Islet precursor cell (in vitro differentiated cells): ENCODE data around the gene MATCAP1.

ENCODE experiments used
- DNase-seq: peaks from one replicate; pipeline ENCODE4 v3.0.0-alpha.2; 2018

Gene MATCAP1

DNA sequence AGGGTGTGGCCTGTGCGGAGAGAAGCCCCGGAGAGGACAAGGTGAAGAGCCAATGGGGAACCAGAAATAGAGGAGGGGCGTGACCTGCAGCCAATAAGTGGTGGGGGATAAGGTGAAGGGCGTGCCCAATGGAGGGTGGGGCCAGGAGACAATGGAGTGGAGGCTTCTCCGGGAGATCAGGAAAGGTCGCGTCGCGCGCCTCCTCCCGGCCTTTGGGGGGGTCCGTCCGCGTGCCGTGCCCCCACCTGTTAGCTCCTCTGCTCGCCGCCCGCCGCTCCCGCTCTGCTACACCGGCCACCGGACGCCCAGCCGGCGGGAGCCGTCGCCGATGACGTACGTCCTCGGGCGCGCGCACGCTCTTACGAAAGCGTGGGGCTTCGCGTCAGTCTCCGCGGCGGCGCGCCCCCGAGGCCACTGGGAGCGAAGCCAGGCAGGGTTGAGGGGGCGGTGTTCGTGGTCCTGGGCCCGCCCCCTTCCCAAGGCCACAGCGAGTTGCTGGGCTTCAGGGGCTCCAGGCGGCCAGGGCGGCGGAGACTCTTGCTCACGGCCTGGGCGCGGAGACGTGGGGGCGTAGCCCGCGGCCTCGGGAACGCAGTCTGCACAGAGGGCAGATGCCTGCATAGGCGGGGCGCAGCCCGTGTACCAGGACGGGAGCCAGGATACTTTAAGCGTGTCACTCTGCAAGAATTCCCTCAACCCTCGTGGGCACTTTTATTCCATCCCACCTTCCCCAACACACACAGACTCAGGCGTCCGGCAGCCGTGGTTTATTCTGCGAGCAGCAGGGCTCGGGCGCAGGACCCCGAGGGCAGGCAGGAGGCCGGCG, at the start of gene MATCAP1:
MATCAP1 (minus strand) TSS at position 337 of the 826 bp plus-strand sequence. CDS start 3,353 bp downstream, outside the sequence.
- DNase-seq, result peak; percentile 98

DNA sequence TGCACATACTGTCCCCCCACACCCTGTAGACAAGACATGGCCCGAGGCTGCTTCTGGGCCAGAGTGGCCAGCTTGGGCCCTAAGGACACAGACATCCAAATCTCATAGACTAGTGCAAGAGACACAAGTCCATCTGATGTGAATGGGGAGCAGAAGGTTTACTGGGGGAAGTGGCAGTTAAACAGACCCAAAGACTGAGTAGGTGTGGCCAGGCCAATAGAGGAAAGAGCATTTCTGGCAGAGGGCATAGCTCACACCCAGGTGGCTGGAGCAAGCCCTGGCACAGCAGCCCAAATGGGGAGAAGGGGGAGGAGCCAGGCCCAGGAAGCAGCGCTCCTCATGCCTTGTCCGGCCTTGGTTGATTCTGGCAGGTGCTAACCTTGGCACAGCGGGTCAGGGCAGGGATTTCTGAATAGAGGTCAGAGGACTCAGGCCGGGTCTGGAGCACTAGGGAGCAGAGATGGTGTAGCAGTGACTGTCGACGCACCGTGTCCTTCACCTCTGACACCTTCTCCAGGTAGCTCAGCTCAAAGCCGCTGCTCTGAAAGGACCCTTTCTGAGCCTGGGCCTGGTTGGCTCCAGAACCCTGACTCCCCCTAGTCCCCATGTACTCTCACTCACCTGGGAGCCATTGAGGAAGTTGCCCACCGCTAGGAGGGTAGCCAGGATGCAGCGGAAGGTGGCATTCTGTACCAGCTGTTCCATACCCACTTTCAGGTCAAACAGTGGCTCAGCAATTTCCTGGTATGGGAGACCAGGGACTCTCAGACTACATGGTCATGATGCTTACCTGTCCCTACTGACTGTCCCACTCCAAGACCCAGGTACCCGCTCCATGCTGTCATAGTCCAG, 47.3 kb upstream of the MATCAP1 start:
- no peak for DNase-seq

- peak; percentile 43 for DNase-seq
These were observed 46.4 kb upstream of the MATCAP1 start for GRCh38 chr16:67229906-67230808.

DNA sequence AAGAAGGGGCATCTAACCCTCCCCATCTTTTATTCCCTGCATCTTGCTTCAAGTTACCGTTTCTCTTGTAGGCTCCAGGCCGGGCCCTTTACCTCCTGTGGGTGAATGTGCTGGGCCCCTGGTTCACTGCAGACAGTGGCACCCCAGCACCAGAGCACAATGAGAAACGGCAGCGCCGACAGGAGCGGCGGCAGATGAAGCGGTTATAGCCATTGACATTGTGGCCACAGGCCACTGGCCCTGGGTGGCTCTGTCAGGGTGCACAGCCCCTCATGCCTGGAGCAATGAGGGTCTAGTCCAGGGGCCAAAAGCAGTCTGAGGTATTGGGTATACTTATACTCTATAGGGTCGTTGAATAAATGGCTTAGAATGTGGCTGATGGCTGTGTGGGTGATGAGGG, 45.1 kb upstream of the MATCAP1 start:
- no peak for DNase-seq

DNA sequence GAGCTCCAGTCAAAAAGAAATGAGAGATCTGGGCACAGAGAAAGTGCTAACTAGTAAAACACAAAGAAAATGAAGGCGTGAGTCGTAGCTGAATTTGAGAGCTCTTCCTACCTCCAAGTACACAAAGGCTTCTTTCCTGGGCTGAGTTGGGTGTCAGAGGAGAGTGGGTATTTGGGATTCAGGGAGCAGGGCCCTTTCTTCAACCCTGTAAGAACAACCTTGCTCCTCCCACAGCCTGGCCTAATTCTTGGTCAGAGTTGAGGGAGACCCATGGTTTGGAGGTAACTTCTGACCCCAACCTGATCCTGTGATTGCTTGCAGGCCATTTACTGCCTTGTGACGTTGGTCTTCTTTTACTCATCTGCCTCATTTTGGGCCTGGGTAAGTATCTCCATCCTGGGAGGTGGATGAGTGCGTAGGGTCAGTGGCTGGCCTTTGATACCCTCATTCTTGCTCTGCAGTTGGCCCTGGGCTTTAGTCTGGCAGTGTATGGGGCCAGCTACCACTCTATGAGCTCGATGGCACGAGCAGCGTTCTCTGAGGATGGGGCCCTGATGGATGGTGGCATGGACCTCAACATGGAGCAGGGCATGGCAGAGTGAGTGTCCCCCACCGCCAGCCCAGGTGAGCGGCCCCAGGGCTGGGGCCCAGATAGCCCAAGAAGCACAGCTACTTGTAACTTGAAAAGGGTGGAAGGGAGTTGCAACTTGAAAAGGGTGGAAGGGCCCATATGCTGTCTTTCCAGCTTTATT, 44.4 kb upstream of the MATCAP1 start:
- DNase-seq, result no peak

GRCh38 chr16:67227567-67227921, 43.8 kb upstream of the MATCAP1 start:
- no peak for DNase-seq

- DNase-seq, result peak; percentile 100
These were observed 43.2 kb upstream of the MATCAP1 start, which contains the start of gene TMEM208 for GRCh38 chr16:67226804-67227566. TMEM208 (plus strand) TSS chr16:67227130; CDS start chr16:67227219, 89 bp downstream.

- DNase-seq, result no peak
These were observed 42.6 kb upstream of the MATCAP1 start for GRCh38 chr16:67226295-67226803.

DNA sequence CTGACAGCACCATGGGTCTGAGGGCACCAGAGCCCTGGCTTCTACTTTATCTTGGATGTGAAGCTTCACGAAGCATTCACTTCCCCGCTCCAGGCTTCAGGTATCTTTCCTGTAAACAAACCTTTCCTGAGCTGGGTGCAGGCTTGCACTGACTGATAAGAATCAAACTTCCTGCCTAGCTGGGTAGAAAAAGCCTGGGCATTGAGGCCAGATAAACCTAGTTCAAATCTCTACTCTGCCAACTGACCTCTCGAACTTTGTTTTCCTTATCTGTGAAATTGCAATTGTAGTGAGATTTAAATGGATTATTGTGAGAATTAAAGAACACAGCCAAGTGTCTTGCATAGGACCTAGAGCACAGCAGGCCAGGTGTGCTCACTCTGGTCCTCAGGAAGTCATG, 40.2 kb upstream of the MATCAP1 start:
- no peak for DNase-seq

DNA sequence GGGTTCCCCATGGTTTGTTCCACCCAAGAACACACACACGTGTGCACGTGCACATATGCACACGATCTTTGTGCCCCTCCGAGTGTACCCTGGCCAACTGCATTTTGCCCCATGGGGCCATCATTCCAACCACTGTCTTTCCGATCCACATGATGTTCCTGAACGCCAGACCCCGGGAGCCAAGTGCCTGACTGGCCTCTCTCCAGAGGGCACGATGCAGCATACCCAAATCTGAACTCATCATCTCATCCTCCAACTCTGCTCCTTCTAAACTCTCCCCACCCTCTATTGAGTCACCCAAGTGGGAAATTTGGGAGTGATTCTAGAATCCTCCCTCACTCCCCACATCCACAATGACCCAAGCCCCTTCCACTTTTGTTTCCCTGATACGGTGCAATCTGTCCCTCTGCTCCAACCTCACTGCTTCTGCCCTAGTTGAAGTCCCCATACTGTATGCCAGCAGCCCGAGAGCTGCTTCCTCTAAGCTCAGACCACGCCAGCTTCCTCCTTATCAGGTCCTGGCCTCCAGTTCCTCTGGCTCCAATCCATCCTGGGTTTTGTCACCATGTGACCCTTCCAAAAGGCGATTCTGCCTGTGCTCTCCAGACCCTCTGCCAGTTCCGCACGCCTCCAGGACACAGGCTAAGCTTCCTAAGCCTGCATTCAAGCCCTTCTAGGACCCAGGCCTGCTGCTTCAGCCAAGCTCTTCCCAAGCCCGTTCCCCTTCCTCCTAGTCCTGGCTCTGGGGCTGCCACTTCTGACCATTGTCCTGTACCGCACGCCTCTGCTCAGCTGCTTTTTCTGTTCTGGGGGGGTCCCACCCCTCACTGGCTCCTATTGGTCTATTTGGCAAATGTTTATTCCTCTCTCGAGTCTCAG, 33.1 kb upstream of the MATCAP1 start:
- no peak for DNase-seq

DNA sequence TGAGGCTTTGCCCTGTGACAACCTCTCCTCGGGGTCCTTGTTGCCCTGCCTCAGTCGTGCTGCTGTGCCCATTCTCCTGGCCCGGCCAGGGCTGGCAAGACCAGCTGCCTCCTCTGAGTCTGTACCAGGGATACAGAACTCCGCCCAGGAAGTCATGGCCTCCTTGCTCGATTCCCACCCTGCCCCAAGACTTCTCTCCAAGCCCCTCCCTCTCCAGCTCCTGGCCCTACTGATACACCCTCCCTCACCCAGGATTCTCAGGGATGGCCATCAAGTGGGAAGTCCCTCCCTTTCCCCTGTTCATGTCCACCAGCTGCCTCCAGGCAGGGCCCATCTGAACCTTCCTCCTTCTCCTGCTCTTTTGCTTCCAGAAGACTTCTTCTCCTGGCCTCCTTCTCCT, 31.9 kb upstream of the MATCAP1 start:
- no peak for DNase-seq

- no peak for DNase-seq
These were observed 29.6 kb upstream of the MATCAP1 start for GRCh38 chr16:67213197-67214019.

- DNase-seq, result peak; percentile 94
These were observed 29.0 kb upstream of the MATCAP1 start for GRCh38 chr16:67212766-67213165.

- DNase-seq, result no peak
These were observed 27.9 kb upstream of the MATCAP1 start for GRCh38 chr16:67211674-67212073.

DNA sequence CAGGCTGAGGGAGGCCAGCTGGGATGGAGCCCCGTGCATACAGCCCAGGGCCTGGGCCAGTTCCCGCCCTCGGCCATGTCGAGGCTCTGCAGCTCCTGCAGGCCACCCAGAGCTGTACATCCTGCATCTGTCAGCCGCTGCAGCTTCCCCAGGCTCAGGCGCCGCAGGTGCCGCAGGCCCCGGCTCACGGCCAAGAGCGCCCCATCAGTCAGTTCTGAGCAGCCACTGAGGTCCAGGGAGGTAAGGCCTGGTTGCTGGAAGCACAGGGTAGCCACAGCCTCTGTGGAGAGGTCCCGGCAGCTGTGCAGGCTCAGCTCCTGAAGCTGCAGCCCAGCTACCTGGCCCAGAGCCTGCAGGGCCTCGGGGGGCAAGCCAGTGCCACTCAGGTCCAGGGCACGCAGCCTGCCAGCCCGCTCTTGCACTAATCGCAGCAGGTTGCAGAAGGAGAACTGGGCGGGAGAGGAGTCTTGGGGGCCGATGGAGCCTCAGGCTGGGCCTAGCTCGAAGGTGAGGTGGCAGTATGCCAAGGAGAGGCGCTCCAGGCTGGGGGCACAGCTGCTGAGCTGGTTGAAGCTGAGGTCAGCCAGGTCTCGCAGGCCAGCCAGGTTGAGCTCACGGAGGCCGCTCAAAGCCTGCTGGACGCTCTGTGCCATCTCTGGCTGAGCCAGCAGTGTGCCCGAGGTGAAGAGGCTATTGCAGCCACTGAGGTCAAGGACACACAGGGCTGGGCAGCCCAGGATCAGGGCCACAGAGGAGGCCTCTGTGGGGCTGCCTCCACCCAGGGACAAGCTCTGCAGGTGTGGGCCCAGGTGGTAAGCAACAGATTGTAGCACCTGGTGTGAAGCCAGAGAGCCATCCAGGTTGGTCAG, 26.5 kb upstream of the MATCAP1 start:
- no peak for DNase-seq

DNA sequence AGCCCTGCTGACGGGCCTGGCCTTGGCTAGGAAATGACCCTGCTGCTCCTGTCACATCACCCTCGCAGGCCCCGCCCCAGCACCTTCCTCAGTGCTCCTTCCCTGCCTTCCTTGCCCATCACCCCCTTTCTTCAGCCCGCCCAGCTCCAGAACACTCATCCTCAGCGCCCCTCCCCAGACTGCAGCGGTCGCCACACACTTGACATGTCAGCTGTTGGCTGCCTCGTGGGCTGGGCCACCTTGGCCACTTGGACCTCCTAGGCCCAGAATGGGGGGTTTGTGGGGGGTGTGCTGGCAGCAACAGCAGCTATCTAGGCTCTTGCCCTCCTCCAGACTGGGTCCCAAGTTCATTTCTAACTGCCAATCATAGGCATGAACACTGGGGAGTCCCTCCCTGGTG, 25.8 kb upstream of the MATCAP1 start:
- DNase-seq, result no peak

- DNase-seq, result no peak
These were observed 24.6 kb upstream of the MATCAP1 start for GRCh38 chr16:67208154-67208896.
